ENCODE data around the gene AGBL1. TPM values are rescaled to one million over a fixed set of nuclear protein-coding genes. Genes with fewer than 3 reads are reported as not detected.

Gene AGBL1
- total RNA-seq, 1 experiment from 2014 or later: not detected

- no peak overlapping the region for H2BK5ac ChIP-seq (ENCODE audit: insufficient read length, low read length)
- H3K4me1 Mint-ChIP-seq: no peaks in the 10 kb centered on the region
- H2BK120ac ChIP-seq (ENCODE audit: low read depth, low read length, poor library complexity, severe bottlenecking): no peak overlapping the region
- H3K4me3 Mint-ChIP-seq: no peak overlapping the region
- no peak overlapping the region for H3K9ac ChIP-seq (ENCODE audit: extremely low read depth, insufficient read length, low read length)
- no peaks in the 10 kb centered on the region for H4K20me1 ChIP-seq (ENCODE audit: control insufficient read depth, insufficient read depth, insufficient read length)
- no peaks in the 10 kb centered on the region for H3K79me1 ChIP-seq (ENCODE audit: insufficient read depth, low read depth, low read length, poor library complexity, severe bottlenecking)
- H3K79me2 ChIP-seq (ENCODE audit: insufficient read depth, low read length): no peaks in the 10 kb centered on the region
- H3K23ac ChIP-seq (ENCODE audit: insufficient read length, low read depth, low read length): no peak overlapping the region
- H3K23me2 ChIP-seq (ENCODE audit: insufficient read length, low read depth, low read length, poor library complexity, severe bottlenecking): no peaks in the 10 kb centered on the region
- no peak overlapping the region for H3K14ac ChIP-seq (ENCODE audit: insufficient read depth, low read length)
- no peaks in the 10 kb centered on the region for H3K9me3 ChIP-seq (ENCODE audit: control insufficient read depth, low read depth, low read length)
- H3K18ac ChIP-seq (ENCODE audit: insufficient read length, low read depth, low read length): no peak overlapping the region
- H3K27ac ChIP-seq (ENCODE audit: insufficient read length, low read depth, low read length): no peak overlapping the region
- no peak for DNase-seq
- H3K27me3 Mint-ChIP-seq (ENCODE audit: low read depth): no peaks in the 10 kb centered on the region
- H3K56ac ChIP-seq (ENCODE audit: insufficient read length, low read depth, low read length): no peak overlapping the region
- no peak overlapping the region for H3K4ac ChIP-seq (ENCODE audit: low read depth, low read length)
- H3K27me3 ChIP-seq (ENCODE audit: insufficient read depth, low read length): no peaks in the 10 kb centered on the region
- no peak overlapping the region for H4K8ac ChIP-seq (replicated peaks; ENCODE audit: insufficient read length, low read depth, low read length)
- H3K36me3 Mint-ChIP-seq (ENCODE audit: insufficient read depth in 1 of 3, low read depth in 3 of 3): no peaks in the 10 kb centered on the region
- no peak overlapping the region for H2AFZ ChIP-seq (ENCODE audit: low read length)
- H3K4me1 ChIP-seq (ENCODE audit: insufficient read depth, low read length): no peaks in the 10 kb centered on the region
- H3T11ph ChIP-seq (ENCODE audit: low read length): no peak overlapping the region
- no peak for TF ChIP-seq CTCF (conservative IDR thresholded peaks at IDR 0.05)
- H3K9me3 Mint-ChIP-seq: peaks cover 0 to 4% of the 10 kb centered on the region in 2 experiments; a peak in 1 of 5 replicates
- no peak overlapping the region for H2AK5ac ChIP-seq (ENCODE audit: insufficient read length, low read length)
- H2BK12ac ChIP-seq (ENCODE audit: insufficient read length, low read depth, low read length): no peak overlapping the region
- no peak overlapping the region for H2BK20ac ChIP-seq (ENCODE audit: low read depth, low read length, poor library complexity, severe bottlenecking)
- H4K91ac ChIP-seq (ENCODE audit: insufficient read length, low read depth, low read length): no peak overlapping the region
- H4K5ac ChIP-seq (ENCODE audit: insufficient read length, low read depth, low read length): no peak overlapping the region
- no peak overlapping the region for H2BK15ac ChIP-seq (ENCODE audit: low read depth, low read length)
- no peak overlapping the region for H3K4me2 ChIP-seq (ENCODE audit: insufficient read depth, insufficient read length, low read length)
- H3K27ac Mint-ChIP-seq: no peak overlapping the region
These were observed 275.7 kb downstream of the AGBL1 start for GRCh38 chr15:86355361-86355760.

All from H9 (cell line).